GM12874 (cell line): Measurements from ENCODE around the gene TCEANC2.

Experiments used
- TF ChIP-seq, protein P1 (sequence below): IDR thresholded peaks from 2 replicates; pipeline ENCODE4 v1.5.1; 2011; ENCODE audit warnings: low read depth, mild to moderate bottlenecking, control low read depth, low read length, moderate library complexity; ENCODE audit not compliant: insufficient read depth

The TCEANC2 gene

DNA sequence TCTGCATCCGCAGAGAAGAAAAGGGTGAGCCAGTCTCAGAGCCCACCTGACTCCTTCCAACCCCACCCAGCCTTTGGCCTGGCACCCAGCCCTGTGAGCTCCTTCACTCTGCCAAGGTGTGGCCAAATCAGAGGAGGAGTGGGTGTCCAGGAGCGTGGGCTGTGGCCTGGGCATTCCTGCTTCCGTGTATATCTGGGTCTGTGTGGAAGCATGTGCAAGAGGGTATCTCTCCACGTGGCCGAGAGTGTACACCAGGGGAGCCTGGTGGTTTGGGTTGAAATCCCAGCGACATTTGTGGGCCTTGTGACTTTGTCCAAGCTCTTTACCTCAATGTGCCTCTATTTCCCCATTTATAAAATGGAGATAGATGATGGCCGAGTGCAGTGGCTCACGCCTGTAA, 69.6 kb downstream of the TCEANC2 start:
- TF ChIP-seq, protein P1, sequence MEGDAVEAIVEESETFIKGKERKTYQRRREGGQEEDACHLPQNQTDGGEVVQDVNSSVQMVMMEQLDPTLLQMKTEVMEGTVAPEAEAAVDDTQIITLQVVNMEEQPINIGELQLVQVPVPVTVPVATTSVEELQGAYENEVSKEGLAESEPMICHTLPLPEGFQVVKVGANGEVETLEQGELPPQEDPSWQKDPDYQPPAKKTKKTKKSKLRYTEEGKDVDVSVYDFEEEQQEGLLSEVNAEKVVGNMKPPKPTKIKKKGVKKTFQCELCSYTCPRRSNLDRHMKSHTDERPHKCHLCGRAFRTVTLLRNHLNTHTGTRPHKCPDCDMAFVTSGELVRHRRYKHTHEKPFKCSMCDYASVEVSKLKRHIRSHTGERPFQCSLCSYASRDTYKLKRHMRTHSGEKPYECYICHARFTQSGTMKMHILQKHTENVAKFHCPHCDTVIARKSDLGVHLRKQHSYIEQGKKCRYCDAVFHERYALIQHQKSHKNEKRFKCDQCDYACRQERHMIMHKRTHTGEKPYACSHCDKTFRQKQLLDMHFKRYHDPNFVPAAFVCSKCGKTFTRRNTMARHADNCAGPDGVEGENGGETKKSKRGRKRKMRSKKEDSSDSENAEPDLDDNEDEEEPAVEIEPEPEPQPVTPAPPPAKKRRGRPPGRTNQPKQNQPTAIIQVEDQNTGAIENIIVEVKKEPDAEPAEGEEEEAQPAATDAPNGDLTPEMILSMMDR = no peak

DNA sequence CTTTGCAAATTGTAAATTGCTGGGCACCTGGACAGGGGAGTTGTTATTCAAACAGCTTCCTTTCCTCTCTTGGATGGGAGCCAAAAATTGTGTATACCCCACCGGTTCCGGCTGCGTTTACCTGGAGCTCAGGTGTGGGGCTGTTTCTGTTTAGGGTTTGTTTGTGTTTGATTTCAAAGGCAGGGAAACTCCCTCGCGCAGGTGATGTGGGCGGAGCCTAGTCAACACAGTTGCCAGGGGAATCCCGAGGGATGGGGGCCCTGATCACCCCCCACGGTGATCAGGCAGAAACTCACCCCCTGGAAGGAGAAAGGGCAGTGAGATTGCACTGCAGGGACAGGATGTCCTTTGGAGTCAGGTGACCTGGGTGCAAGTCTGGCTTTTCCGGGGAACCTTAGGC, 71.1 kb downstream of the TCEANC2 start:
- TF ChIP-seq, protein P1 = no peak

DNA sequence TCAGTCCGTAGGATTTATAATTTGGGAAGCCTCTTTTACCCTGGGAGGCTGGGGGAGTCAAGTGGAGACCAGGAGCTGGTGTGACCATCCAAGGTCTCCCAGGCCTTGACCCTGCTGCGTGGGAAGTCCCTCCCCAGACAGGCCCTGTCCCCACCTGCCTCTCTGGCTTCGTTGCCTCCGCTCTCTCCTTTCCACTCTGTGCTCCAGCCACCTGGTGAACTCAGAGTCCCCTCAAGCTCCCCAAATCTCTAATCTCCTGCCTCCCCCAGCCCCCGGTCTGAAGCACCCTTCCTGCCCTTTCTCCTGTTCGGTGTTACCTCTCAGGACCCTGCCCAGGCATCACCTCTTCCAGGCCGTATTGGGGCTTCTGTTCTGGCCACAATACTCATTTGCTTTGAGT, 71.5 kb downstream of the TCEANC2 start:
- TF ChIP-seq, protein P1 = no peak

DNA sequence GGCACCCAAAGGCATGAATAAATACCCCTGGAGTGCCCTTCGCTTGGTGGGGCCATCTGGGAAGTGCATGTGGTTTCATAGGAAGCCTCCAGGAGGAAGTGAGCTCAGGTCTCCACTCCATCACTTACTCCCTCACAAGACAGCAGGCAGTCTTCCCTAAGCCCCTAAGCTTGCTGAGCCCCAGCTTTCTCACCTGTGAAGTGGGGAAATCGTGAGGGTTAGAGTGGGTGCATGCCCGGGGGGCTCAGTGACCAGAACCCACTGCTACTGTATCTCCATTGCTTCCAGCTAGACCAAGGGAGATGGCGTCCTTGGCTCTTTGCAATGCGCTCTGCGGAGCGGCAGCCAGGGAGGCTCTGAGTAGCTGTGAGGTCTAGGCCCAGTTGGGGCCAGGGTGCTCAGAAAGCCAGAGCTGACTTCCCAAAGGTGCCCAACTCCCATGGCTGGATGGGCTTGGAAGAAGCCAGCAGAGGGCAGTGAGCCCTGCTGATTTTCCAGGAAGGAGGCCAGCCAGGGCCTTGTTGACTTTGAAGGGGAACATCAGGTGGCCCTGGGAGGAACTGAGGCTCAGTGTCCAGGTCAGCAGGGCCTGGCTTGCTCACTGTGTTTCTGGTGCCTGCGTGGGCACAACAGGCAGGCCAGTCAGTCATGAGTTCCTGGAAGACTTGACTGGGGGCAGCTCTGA, 72.1 kb downstream of the TCEANC2 start:
- TF ChIP-seq, protein P1 = no peak

DNA sequence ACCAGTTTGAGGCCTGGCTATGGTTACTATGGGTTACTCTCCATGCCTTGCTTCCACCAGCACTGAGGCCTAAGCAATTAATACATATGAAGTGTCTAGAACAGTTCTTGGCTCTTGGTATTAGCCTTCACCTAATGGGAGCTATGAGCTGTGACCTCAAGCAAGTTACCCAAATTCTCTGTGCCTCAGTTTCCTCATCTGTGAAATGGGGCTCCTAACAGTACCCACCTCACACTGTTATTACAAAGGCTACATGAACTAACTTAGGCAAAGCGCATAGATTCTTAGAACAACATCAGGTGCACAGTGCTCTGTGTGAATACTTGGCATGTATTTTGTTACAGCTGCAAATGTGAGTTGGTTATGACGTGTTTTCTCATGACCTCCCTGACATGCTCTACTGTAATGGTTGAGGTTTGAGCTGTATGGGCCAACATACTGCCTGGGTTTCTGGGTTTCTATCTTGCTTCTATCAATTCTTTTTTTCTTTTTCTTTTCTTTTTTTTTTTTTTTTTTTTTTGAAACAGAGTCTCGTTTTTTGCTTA, 72.9 kb downstream of the TCEANC2 start:
- TF ChIP-seq, protein P1 = no peak

DNA sequence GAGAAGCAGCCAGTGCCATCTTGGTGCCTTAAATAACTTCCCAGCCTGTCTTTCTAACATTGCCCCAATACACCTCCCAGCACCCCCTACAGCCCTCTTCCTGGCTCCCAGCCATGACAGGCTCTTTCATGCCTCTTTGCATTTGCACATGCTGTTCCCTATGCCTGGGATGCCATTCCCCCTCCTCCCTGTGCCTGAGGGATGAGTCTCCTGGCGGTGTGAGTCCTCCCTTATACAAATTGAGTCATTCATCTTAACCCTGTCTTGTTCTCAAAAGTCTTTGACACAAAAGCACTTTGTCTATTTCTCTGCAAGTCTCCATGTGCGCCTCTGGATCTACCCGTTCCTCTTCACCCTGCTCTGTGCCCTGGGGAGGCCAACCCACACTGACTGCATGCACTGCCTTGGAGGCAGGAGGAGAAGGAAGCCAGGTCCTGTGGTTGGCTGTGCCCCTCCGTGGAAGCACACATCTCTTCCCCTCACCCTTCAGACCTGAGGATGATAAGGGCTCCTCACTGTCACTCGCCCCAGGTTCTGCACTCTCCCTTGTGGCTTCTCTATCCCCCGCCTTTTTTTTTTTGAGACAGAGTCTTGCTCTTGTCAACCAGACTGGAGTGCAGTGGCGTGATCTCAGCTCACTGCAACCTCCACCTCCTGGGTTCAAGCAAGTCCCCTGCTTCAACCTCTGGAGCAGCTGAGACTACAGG, 74.3 kb downstream of the TCEANC2 start:
- TF ChIP-seq, protein P1 = no peak

DNA sequence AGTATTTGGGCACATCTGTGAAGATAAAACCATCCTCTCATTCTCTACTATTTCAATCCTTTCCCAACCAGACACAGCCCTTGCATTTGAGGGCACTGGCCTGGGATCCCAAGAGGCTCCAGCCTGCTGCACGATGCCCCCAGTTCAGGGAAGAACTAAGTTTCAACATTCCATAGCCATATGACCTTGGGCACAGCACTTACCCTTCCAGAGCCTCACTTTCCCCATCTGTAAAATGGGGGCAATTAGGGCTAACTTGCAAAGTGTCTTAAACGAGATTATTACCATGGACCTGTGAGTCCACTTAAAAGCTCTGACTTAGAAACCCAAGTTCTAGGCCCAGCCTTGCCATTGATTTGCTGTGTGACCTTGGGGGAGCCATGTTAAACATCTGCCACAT, 76.5 kb downstream of the TCEANC2 start:
- TF ChIP-seq, protein P1 = no peak
